MM.1S (cell line): Measurements from ENCODE around the gene EVX1.

Experiments
- EZH2phosphoT487 ChIP-seq: fragments of 300-600 bp; sonication (generic); IDR thresholded peaks from 2 replicates; pipeline ENCODE4 v1.6.1; 2018; ENCODE audit warnings: antibody characterized with exemption, low read length
- TF ChIP-seq, protein P1 (sequence below): fragments of 300-600 bp; sonication (generic); IDR thresholded peaks from 2 replicates; pipeline ENCODE4 v1.5.1; 2016; ENCODE audit warnings: antibody characterized with exemption, low read length, mixed read lengths

DNA sequence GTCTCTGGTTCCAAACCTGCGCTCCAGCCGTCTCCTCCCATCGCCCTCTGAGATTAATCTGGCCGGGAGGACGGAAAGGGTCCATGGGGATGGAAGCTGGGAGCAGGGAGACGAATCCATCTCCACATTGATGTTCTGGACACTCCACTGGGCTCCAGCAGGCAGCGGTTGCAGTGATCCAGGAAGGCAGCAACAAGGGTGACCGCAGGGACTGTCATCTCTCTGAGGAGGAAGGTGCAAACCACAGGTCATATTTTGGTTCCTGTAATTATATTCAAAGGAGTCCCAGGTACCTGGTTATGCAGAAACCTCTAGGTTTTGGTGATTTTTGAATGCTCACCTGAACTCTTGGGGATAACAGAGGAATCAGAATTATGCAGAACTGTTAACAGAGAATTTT is 54.8 kb downstream of the EVX1 start:
- TF ChIP-seq, protein P1, sequence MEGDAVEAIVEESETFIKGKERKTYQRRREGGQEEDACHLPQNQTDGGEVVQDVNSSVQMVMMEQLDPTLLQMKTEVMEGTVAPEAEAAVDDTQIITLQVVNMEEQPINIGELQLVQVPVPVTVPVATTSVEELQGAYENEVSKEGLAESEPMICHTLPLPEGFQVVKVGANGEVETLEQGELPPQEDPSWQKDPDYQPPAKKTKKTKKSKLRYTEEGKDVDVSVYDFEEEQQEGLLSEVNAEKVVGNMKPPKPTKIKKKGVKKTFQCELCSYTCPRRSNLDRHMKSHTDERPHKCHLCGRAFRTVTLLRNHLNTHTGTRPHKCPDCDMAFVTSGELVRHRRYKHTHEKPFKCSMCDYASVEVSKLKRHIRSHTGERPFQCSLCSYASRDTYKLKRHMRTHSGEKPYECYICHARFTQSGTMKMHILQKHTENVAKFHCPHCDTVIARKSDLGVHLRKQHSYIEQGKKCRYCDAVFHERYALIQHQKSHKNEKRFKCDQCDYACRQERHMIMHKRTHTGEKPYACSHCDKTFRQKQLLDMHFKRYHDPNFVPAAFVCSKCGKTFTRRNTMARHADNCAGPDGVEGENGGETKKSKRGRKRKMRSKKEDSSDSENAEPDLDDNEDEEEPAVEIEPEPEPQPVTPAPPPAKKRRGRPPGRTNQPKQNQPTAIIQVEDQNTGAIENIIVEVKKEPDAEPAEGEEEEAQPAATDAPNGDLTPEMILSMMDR = no peak
- TF ChIP-seq EZH2phosphoT487 = no peak
